Measurements from ENCODE around the gene SLFN5. TPM values are rescaled to one million over a fixed set of nuclear protein-coding genes. Genes with fewer than 3 reads are reported as not detected.

The SLFN5 gene
- polyA plus RNA-seq, 1 experiment = 32.6 TPM

DNA sequence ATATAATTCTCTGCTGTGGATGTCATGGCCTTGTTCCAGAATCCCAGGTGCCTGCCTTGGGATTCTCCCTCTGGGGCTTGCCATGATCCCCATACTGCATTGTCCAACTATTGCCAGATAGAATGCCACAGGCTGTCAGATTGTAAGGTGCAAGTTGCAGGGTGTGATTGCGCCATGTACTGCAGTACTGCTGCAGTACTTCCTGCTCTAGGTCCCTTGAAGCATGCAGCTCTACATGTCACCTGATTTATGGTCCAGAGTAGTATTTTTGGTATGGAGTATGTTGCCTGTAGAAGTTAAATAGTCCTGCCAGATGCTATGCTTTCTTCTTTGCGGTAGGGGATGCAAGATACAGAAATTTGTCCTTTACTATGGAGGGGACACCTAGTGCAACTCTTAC, 7.0 kb upstream of the SLFN5 start:
- H3K27me3 ChIP-seq (ENCODE audit: control insufficient read depth, insufficient read depth, low read length) = peaks cover 2% of the 10 kb centered on the region; the same call in 1 of the 2 replicates
- ChIA-PET POLR2A (no interaction called here), CTCF (interaction anchor here (1.3 kb wide), 1 partner anchor 45 kb away, joined by 3 read pairs; no protein-coding TSS in a partner anchor)
- no peaks in the 10 kb centered on the region for H3K36me3 ChIP-seq (ENCODE audit: control insufficient read depth, insufficient read depth, low read length)
- TF ChIP-seq, protein P1, sequence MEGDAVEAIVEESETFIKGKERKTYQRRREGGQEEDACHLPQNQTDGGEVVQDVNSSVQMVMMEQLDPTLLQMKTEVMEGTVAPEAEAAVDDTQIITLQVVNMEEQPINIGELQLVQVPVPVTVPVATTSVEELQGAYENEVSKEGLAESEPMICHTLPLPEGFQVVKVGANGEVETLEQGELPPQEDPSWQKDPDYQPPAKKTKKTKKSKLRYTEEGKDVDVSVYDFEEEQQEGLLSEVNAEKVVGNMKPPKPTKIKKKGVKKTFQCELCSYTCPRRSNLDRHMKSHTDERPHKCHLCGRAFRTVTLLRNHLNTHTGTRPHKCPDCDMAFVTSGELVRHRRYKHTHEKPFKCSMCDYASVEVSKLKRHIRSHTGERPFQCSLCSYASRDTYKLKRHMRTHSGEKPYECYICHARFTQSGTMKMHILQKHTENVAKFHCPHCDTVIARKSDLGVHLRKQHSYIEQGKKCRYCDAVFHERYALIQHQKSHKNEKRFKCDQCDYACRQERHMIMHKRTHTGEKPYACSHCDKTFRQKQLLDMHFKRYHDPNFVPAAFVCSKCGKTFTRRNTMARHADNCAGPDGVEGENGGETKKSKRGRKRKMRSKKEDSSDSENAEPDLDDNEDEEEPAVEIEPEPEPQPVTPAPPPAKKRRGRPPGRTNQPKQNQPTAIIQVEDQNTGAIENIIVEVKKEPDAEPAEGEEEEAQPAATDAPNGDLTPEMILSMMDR (IDR thresholded peaks at IDR 0.05; ENCODE audit: insufficient read depth, low read depth, low read length) = no peak
- H3K4me3 ChIP-seq (ENCODE audit: low read depth, low read length) = no peak overlapping the region
- no peak for DNase-seq (ENCODE audit: low read depth)

DNA sequence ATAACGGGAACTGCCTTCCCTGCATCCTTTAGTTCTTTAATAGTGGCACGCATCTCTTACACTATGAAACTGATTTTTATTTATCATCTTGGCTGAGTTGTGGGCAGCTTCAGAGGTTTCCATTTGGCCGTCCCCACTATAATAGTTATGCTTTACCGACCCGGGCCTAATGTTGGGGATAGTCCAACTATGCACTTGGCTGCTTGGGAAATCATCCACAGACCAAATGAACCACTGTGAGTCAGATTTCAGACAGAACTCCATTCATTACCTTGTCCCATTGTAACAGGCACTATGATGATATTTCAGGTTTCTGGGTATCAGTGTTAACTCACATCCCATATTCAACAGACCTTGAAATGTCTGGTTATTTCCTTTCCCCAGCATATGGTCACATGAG, 6.1 kb upstream of the SLFN5 start:
- CTCF ChIA-PET = interaction anchor here (1.3 kb wide), 1 partner anchor 46 kb away, joined by 3 read pairs; no protein-coding TSS in a partner anchor
- no peak overlapping the region for H3K4me3 ChIP-seq (ENCODE audit: low read depth, low read length)
- TF ChIP-seq, protein P1 (IDR thresholded peaks at IDR 0.05; ENCODE audit: insufficient read depth, low read depth, low read length) = no peak
- POLR2A ChIA-PET = no interaction called here
- no peak for DNase-seq (ENCODE audit: low read depth)
- peaks cover 1% of the 10 kb centered on the region; the same call in 1 of the 2 replicates for H3K27me3 ChIP-seq (ENCODE audit: control insufficient read depth, insufficient read depth, low read length)
- no peaks in the 10 kb centered on the region for H3K36me3 ChIP-seq (ENCODE audit: control insufficient read depth, insufficient read depth, low read length)

DNA sequence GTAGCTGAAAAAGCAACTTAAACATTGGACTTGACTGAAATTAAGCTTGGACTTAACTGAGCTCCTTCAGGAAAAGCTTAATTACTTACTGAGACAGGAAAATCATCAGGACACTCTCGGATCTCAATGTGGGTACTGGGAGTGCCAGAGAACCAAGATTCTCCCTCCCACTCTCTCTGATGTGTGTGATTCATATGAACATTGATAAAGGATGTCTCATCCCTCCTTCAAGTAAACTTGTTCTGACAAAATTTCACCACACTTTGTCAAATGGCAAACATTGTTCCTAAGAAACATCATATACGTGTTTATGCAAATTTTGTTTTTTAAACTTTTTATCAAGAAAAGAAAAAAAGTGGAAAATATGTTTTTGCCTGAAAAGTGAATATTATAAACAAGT, 4.1 kb upstream of the SLFN5 start:
- TF ChIP-seq, protein P1 (IDR thresholded peaks at IDR 0.05; ENCODE audit: insufficient read depth, low read depth, low read length) = no peak
- Histone ChIP-seq H3K36me3 (ENCODE audit: control insufficient read depth, insufficient read depth, low read length) (no peaks in the 10 kb centered on the region), H3K4me3 (ENCODE audit: low read depth, low read length) (no peak overlapping the region), H3K27me3 (ENCODE audit: control insufficient read depth, insufficient read depth, low read length) (no peaks in the 10 kb centered on the region; the same call in 1 of the 2 replicates)
- CTCF ChIA-PET = interaction anchor here (0.9 to 1.4 kb wide), 2 partner anchors 74 to 249 kb away, joined by 3 to 5 read pairs; no protein-coding TSS in a partner anchor
- no peak for DNase-seq (ENCODE audit: low read depth)
- POLR2A ChIA-PET = no interaction called here

DNA sequence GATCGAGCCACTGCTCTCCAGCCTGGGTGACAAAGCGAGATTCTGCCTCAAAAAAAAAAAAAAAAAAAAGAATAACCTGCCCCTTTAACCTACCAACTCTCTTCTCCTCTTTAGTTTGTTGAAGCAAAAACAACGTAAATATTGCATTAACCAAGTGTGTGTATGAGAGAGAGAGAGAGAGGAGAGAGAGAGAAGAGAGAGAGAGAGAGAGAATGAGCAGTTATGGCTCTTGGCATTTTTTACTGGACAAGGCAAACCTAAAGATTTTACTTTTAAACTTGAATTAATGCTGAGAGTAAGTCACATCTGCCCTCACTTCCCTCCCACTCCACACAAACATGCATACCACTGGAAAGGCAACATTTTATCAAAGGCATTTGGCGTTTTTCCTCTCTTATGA, 3.0 kb upstream of the SLFN5 start:
- H3K4me3 ChIP-seq (ENCODE audit: low read depth, low read length) = no peak overlapping the region
- TF ChIP-seq, protein P1 (IDR thresholded peaks at IDR 0.05; ENCODE audit: insufficient read depth, low read depth, low read length) = no peak
- ChIA-PET CTCF (interaction anchor here (1.0 kb wide), 1 partner anchor 11 kb away, joined by 3 read pairs; no protein-coding TSS in a partner anchor), POLR2A (interaction anchor here (0.6 kb wide), 1 partner anchor 28 kb away, joined by 3 read pairs; no protein-coding TSS in a partner anchor)
- H3K36me3 ChIP-seq (ENCODE audit: control insufficient read depth, insufficient read depth, low read length) = no peaks in the 10 kb centered on the region
- no peaks in the 10 kb centered on the region; the same call in 1 of the 2 replicates for H3K27me3 ChIP-seq (ENCODE audit: control insufficient read depth, insufficient read depth, low read length)
- DNase-seq (ENCODE audit: low read depth) = no peak

DNA sequence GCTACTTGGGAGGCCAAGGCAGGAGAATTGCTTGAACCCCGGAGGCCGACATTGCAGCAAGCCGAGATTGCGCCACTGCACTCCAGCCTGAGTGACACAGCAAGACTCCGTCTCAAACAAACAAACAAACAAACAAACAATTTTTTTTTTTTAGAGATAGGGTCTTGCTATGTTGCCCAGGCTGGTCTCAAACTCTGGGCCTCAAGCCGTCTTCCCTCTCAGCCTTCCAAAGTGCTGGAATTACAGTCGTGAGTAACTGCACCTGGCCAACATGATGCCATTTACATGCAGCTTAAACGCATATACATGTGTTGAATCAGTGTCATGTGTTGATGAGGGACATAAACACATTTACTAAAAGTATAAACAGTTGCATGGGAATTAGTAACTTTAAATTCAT, 2.0 kb upstream of the SLFN5 start:
- TF ChIP-seq, protein P1 (IDR thresholded peaks at IDR 0.05; ENCODE audit: insufficient read depth, low read depth, low read length) = no peak
- Histone ChIP-seq H3K4me3 (ENCODE audit: low read depth, low read length) (no peak overlapping the region), H3K36me3 (ENCODE audit: control insufficient read depth, insufficient read depth, low read length) (no peaks in the 10 kb centered on the region), H3K27me3 (ENCODE audit: control insufficient read depth, insufficient read depth, low read length) (no peaks in the 10 kb centered on the region)
- ChIA-PET POLR2A (no interaction called here), CTCF (interaction anchor here (0.6 to 1.5 kb wide), 3 partner anchors 12 to 346 kb away, joined by 3 to 5 read pairs (median 3); partner anchors contain the start of gene SLFN12L)
- no peak for DNase-seq (ENCODE audit: low read depth)
